ENCODE results near the gene FREM2.

FREM2 gene

DNA sequence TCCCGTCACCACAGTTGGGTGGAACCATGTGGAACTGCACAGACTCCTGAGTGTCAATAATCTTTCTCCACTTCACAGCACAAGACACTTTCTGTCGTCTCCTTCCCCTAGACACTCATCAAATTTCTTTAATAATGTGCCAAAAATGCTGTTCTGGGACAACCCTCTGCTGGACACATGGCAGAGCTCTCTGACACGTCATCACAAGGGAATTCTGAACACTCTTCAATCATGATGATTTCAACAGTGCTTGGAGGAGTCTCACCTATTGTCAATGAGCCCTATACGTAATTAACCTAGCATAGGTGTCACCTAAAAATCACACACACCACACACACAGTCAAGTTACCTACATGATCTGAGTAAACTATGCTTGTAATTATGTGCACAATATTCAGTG lies 162.4 kb downstream of the FREM2 start:
- DNase-seq, result no peak

GRCh38 chr13:38850868-38851626 lies 164.2 kb downstream of the FREM2 start:
- no peak for DNase-seq

DNA sequence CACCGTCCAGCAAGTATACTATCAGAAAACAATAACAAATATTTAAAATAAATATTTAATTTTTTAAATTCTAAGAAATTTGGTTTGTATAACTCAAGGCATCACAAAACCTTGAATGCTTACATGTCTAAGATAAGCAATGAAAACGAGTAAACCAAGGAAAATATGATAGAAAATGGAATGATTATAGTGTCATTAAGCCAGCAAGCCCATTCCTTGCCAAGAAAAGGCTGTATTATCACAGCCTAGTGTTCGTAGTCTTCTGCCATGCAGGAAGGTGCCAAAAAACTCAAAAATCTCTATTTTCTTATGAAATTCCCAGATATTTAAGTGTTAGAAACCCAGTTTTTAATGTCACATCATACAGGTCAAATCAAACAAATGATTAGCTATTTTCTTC lies 167.3 kb downstream of the FREM2 start:
- DNase-seq, result no peak

GRCh38 chr13:38856065-38856464 lies 169.2 kb downstream of the FREM2 start:
- no peak for DNase-seq

DNA sequence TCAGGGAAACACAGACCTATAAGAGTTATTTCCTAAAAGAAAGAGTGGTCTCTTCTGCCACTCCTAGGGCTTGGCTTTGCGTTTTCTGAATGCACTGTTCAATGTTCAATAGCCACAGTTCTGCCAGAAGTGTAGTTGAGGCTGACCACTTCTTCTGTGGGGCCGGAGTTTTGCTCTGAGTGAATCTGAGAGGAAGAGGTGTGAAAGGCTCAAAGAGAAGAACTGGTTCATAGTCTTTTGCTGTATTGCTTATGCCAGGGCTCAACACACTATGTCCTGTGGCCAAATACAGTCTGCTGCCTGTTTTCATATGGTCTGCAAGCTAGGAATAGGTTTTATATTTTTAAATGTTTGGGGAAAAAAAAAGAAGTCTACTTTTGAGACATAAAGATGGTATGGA lies 175.6 kb downstream of the FREM2 start:
- DNase-seq, result no peak

- DNase-seq, result no peak
Measured at GRCh38 chr13:38863536-38863935, 176.7 kb downstream of the FREM2 start.

DNA sequence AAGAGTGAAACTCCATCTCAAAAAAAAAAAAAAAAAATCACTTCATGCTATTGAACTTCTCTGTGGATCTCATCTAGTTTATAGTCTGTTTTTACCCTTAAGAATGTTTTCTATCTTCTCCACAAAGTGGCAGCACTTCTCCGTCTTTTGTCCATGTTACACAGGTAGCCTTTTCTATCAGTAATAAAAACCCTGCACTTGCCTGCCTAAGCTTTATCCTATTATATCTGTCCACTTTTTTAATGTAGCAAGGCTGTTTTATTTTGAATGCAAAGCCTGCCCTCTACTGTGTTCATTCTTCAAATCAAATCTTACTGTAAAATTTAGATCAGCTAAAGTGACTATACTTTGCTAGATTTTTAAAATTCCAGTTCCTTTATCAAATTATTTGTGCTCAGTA lies 179.8 kb downstream of the FREM2 start:
- DNase-seq, result no peak

DNA sequence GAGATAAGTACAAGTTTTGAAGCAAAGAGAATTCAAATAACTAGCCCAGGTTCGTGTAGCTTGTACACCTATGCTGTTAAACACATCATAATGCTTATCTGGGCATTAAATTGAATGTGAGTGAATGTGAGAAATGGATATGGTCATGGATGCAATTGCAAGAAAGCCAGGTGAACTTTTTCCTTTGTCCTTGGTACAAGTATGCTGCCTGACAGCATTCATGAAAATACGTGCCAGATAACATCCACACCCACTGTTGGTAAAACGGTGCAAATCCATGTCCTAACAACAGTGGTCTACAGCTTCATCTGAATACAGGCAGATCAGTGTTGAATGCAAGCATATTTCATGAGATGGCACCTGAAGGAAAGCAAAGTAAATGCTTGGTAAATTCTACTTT lies 181.5 kb downstream of the FREM2 start:
- no peak for DNase-seq

GRCh38 chr13:38868870-38869269 lies 182.0 kb downstream of the FREM2 start:
- DNase-seq, result no peak

GRCh38 chr13:38871275-38871674 lies 184.4 kb downstream of the FREM2 start:
- no peak for DNase-seq

- DNase-seq, result peak; percentile 17
Measured at GRCh38 chr13:38872693-38873092, 185.8 kb downstream of the FREM2 start.

GRCh38 chr13:38875186-38875875 lies 188.5 kb downstream of the FREM2 start:
- DNase-seq, result no peak

DNA sequence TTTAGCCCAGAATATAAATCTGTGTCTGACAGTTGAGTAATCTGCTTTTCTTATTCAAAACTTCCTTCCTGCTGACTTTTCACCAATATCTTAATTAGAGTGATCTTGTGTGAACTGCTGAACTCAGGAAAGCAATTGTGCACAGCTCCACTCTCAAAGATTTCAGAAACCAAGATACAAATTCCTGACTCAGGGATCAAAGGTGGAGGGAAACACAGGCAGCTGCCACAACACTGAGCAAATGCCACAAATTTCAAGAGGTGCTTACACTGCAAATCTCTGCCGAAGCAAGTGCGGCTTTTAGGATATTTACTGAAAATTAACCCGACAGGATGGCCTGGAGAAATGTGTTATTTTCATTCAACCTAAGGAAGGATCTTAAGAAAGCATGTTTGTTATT lies 192.4 kb downstream of the FREM2 start:
- DNase-seq, result no peak

DNA sequence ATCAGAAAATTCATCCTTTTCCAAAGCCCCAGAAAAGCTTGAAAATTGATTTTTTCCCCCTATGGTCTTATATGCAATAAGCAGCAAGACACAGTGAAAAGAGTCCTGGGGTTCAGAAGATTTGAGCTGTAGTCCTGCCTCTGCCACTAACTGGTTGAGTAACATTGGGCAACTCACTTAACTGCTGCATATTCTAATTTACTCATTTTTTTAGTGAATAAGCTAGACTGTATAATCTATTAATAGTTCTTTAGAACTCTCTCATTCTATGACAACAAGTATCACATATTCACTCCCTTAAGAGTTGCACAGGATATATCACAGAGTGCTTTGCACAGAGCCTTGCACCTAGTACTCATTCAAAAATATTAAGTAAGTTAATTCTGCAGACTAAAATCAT lies 192.9 kb downstream of the FREM2 start:
- no peak for DNase-seq

DNA sequence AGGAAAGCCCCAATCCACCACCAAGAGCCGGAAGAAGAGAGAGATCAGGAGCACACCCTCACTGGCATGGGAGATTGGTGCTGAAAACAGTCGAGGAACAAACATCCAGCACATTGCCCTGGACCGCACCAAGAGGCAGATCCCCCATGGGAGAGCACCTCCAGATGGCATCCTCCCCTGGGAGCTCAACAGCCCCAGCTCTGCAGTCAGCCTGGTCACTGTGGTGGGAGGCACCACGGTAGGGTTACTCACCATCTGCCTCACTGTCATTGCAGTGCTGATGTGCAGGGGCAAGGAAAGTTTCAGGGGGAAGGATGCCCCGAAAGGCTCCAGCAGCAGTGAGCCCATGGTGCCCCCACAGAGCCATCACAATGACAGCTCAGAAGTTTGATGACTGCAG lies 193.5 kb downstream of the FREM2 start:
- no peak for DNase-seq

GRCh38 chr13:38883783-38884182 lies 196.9 kb downstream of the FREM2 start:
- no peak for DNase-seq

- DNase-seq, result no peak
Measured at GRCh38 chr13:38888309-38888708, 201.4 kb downstream of the FREM2 start.

- DNase-seq, result no peak
Measured at GRCh38 chr13:38895075-38895474, 208.2 kb downstream of the FREM2 start.

DNA sequence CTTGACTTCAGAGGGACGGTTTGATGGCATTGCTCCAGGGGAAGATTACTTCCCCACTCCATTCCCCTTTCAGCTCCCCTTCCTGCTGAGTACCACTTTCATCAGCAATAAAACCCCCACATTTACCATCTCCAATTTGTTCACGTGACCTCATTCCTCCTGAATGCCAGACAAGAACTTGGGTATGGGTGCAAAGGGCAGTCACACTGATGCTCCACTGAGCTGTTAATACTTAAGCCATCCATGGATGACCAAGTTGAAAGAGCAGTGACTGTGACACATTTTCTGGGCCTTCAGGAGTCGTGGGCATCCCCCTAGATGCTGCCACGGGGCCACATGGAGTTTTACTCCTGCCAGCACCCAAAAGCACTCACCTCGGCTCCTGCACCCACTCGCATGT lies 210.6 kb downstream of the FREM2 start:
- no peak for DNase-seq

DNA sequence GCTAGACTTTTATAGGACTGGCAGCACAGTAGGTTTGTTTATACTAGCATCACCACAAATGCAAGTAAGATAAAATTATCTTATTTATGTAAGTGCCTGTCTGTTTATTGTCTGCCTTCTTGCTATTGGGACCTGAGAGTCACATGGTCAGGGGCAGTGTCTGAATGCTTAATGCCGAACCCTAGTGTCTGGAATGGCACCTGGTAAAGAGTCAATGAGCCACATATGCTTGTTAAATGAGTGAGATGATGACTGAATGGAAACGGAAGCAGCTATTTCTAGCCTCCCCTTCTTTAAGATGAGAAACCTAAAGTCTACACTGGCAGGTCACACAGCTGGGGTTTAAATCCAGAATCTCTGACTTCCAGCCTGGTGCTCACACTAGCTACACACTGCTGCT lies 211.6 kb downstream of the FREM2 start:
- no peak for DNase-seq

DNA sequence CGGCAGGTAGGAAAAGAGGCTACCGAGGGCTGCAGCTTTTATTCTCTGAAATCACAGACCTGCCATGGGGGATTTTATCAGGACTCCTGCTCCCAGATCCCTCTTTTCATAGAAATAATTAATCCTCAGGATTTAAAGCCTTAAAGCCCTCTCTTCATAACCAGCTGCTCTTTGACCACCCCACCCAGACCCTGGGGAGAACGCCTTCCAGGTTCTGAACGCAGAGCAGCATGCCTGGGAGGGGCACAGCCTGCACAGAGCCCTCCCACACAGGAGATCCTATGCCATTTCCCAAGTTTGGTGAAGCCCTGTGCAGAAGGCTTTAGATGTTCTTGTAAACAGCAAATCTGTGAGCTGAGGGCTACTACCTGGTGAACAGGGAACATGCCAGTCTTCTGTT lies 212.7 kb downstream of the FREM2 start:
- DNase-seq, result no peak

DNA sequence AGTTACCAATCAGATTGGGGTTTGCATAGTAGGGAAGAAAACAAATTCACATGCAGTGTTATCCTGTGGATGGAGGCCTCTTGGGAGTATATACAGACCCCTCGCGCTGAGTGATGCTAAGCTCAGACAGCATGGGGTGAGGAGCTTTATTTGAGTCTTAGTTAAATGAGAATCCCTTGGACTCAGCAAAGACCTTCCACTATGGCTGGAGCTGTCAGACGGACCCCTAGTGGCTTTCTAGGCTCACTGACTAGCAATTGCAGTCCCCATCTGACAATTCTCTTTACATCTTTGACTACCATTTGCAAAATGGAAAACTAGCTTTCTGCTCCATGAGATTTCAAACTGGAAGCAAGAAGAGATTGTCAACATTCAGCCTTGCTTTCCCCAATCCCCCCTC lies 213.3 kb downstream of the FREM2 start:
- DNase-seq, result no peak

- DNase-seq, result no peak
Measured at GRCh38 chr13:38902551-38902950, 215.7 kb downstream of the FREM2 start.

DNA sequence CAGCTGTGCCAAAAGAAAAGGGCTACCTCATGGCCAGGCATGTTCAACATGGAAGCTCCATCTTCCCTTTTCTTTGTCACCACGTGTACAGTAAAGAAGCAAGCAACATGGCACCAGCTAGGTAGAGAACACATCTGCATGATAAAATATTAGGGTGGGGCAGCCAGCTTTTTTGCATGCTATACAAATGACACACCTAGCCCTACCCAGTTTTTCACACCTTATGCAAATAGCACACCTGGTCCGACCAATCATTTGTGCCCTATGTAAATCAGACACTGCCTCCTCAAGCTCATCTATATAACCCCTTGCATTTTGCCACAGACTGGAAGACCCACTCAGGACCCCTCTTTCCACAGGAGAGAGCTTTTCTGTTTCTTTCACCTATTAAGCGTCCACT lies 218.2 kb downstream of the FREM2 start:
- no peak for DNase-seq

DNA sequence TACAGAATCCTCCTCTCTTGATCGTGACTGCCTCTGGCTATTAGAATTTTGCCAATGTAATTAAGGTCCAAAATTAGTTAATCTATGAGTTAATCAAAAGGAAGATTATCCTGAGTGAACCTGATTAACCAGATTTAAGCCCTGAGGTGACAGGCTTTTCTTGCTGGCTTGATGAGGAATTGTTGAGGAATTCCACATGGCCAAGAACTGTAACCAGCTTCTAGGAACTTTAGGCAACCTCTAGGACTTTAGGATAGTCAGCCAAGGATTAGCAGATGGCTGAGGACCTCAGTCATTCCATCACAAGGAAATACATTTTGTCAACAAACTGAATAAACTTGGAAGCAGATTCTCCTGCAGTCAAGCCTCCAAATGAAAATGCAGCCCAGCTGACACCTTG lies 219.0 kb downstream of the FREM2 start:
- DNase-seq, result no peak

Measured in activated CD8-positive, alpha-beta memory T cell treated with anti-CD3 and anti-CD28 coated beads, Interleukin-2, amount 50 U/mL, for 4 hours (primary cell).